ACC112 (cell line): Measurements from ENCODE around the gene SLC16A6.
A peak's percentile ranks its signal among the peaks of the same experiment; 100 is the strongest.
"Not testable (repeated sequence)": the region's sequence is repeated elsewhere in the genome, so short reads cannot be mapped to it uniquely, and the experiment has no call there.

Source experiments
- H2AFZ ChIP-seq: fragments of 200-600 bp; sonication (generic); one replicate; pipeline ENCODE4 v1.6.0; 2017; ENCODE audit warnings: antibody characterized with exemption, low read length; ENCODE audit not compliant: unreplicated experiment
- H3K27ac ChIP-seq: fragments of 200-600 bp; sonication (generic); 2 replicates; pipeline ENCODE4 v1.5.1; 2014; ENCODE audit warnings: low read depth, mild to moderate bottlenecking, antibody characterized with exemption, low read length, moderate library complexity
- H3K27me3 ChIP-seq: fragments of 200-600 bp; sonication (generic); 2 replicates; pipeline ENCODE4 v1.6.1; 2014; ENCODE audit warnings: mild to moderate bottlenecking, antibody characterized with exemption, low read length, moderate library complexity, mixed read lengths; ENCODE audit not compliant: insufficient read depth
- H3K36me3 ChIP-seq: fragments of 200-600 bp; sonication (generic); 2 replicates; pipeline ENCODE4 v1.6.1; 2016; ENCODE audit warnings: mild to moderate bottlenecking, antibody characterized with exemption, low read length, moderate library complexity, mixed read lengths; ENCODE audit not compliant: insufficient read depth
- H3K4me1 ChIP-seq: fragments of 200-600 bp; sonication (generic); one replicate; pipeline ENCODE4 v1.6.1; 2016; ENCODE audit warnings: low read length, mixed read lengths; ENCODE audit not compliant: insufficient read depth, unreplicated experiment, control insufficient read depth
- H3K4me3 ChIP-seq: fragments of 200-600 bp; sonication (generic); 2 replicates; pipeline ENCODE4 v1.5.1; 2014; ENCODE audit warnings: mild to moderate bottlenecking, low read depth, low read length
- H3K79me2 ChIP-seq: fragments of 200-600 bp; sonication (generic); one replicate; pipeline ENCODE4 v1.6.0; 2016; ENCODE audit warnings: low read length; ENCODE audit not compliant: control insufficient read depth, unreplicated experiment, insufficient read depth

SLC16A6 gene

DNA sequence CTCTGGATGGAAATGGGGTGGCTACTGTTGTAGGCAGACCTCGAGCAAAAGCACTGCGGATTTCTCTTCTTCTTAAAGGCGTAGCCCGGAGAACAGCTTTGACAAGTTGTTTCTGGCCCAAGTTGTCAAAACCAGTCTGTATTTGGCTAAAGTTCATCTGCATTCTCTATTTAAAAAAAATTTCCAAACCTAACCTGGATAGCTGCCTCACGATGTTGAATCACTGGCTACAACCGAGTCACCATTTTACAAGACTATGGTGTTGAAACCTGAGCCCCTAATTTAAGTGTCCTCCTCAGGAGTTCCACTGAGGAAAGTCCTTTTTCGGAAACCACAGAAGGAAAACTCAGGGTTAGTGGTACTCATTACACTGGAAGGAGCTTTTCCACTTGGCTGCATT, 1.5 kb downstream of the SLC16A6 start:
- Histone ChIP-seq H2AFZ (no peak overlapping the region), H3K27me3 (no peaks in the 10 kb centered on the region; the same call in 1 of the 2 replicates), H3K36me3 (no peaks in the 10 kb centered on the region), H3K27ac (no peak overlapping the region), H3K4me3 (peak overlapping the region; percentile 86; the same call in 1 of the 2 replicates), H3K79me2 (no peaks in the 10 kb centered on the region), H3K4me1 (no peaks in the 10 kb centered on the region)

DNA sequence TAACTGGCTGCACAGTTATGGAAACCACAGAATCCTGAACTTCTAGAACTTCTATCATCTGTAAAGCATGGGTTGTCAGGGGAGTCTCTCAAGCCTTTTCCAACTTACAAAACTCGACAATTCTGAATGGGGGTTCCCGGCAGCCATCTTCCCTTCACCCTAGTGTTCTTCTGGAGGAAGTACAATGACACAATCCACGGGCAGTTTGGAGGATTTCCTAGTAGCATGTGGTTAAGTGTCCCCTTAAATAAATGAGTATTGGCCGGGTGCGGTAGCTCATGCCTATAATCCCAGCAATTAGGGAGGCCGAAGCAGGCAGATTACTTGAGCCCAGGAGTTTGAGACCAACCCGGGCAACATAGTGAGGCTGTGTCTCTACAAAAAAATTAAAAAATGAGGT, 2.1 kb downstream of the SLC16A6 start:
- no peak overlapping the region for H3K4me3 ChIP-seq
- no peaks in the 10 kb centered on the region; the same call in 1 of the 2 replicates for H3K27me3 ChIP-seq
- no peaks in the 10 kb centered on the region for H3K79me2 ChIP-seq
- no peaks in the 10 kb centered on the region for H3K4me1 ChIP-seq
- H3K27ac ChIP-seq = no peak overlapping the region
- H2AFZ ChIP-seq = peak overlapping the region; percentile 7
- H3K36me3 ChIP-seq = no peaks in the 10 kb centered on the region

DNA sequence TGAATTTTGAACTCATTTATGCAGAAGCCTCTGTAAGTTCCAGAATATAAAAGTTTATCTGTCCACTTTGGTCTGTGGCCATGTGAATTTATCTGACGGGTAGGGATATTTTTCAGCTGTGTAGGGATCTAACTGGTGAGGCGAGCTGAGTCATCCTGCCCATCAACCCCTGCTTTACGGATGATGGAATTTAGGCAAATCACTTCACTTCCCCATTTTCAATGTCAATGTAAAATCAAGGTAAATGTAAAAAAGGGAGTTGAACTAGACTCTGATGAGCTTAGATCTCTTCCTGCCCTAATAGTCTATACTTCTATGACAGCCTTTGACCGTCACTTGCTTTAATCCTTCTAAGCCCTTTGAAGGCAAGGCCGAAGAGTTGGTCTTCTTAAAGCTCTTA, 2.6 kb downstream of the SLC16A6 start:
- Histone ChIP-seq H3K36me3 (no peaks in the 10 kb centered on the region), H3K27me3 (no peaks in the 10 kb centered on the region; the same call in 1 of the 2 replicates), H2AFZ (peak overlapping the region; percentile 7), H3K4me3 (no peak overlapping the region), H3K4me1 (no peaks in the 10 kb centered on the region), H3K27ac (no peak overlapping the region), H3K79me2 (no peaks in the 10 kb centered on the region)

DNA sequence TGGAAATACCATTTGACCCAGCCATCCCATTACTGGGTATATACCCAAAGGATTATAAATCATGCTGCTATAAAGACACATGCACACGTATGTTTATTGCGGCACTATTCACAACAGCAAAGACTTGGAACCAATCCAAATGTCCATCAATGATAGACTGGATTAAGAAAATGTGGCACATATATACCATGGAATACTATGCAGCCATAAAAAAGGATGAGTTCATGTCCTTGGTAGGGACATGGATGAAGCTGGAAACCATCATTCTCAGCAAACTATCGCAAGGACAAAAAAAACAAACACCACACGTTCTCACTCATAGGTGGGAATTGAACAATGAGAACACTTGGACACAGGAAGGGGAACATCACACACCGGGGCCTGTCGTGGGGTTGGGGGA, 9.0 kb downstream of the SLC16A6 start:
- H3K36me3 ChIP-seq = peaks cover 15% of the 10 kb centered on the region
- not testable (repeated sequence) for H3K27ac ChIP-seq, H2AFZ ChIP-seq, H3K4me1 ChIP-seq, H3K79me2 ChIP-seq, H3K4me3 ChIP-seq, H3K27me3 ChIP-seq

DNA sequence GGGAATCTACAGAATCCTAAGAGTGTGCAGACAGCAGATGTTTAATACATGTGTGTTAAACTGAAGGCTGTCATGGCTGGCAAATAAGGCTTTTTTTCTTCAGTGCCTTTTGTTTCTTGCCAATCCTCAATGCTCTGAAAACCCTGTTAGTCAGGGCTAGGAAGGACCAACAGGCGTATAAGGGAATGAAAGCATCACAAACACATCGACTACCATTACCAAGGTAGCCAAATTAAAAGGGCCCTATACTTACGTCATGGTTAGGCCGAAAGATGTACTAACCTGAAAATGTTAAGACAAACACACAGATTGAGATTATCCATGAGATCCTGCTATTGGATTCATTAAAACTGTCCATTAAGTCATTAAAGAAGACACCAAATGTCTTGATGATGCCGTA, 13.1 kb downstream of the SLC16A6 start:
- no peaks in the 10 kb centered on the region for H3K4me1 ChIP-seq
- H3K4me3 ChIP-seq = no peak overlapping the region
- no peak overlapping the region for H3K27ac ChIP-seq
- H3K79me2 ChIP-seq = no peaks in the 10 kb centered on the region
- no peak overlapping the region for H2AFZ ChIP-seq
- H3K36me3 ChIP-seq = peaks cover 15% of the 10 kb centered on the region
- H3K27me3 ChIP-seq = no peaks in the 10 kb centered on the region

DNA sequence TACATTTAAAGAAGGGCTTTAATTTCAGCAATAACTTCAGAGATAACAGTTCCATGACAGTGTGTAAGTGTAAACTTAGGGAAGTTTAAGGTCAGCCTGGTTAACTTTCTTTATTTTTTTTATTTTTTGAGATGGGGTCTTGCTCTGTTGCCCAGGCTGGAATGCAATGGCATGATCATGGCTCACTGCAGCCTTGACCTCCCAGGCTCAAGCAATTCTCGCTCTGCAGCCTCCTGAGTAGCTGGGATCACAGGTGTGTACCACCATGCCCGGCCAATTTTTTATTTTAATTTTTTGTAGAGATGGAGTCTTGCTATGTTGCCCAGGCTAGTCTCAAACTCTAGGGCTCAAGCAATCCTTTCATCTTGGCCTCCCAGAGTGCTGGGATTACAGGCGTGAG, 14.6 kb downstream of the SLC16A6 start:
- H3K4me1 ChIP-seq, H3K4me3 ChIP-seq, H3K79me2 ChIP-seq, H2AFZ ChIP-seq, H3K27me3 ChIP-seq, H3K27ac ChIP-seq: not testable (repeated sequence)
- peaks cover 15% of the 10 kb centered on the region for H3K36me3 ChIP-seq

DNA sequence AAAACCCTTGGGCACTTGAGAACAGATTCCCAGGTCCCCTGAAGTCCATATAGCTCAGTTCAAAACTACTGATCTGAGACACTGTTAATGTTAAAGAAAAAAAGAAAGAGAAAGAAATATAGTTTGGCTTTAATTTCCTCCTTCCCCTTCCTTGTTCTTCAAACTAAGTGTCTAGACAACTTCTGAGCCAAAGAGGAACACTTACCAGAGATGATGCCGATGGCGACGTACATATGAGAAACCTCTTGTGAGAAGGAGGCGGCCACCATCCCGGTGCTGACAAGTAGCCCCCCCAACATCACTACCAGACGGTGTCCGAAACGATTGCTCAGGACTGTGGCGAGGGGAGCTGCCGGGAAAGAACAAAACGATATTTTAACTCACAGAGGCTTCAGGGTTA, 17.2 kb downstream of the SLC16A6 start:
- Histone ChIP-seq H3K79me2 (no peaks in the 10 kb centered on the region), H2AFZ (no peak overlapping the region), H3K4me3 (no peak overlapping the region), H3K27me3 (no peaks in the 10 kb centered on the region), H3K4me1 (no peaks in the 10 kb centered on the region), H3K36me3 (peaks cover 9% of the 10 kb centered on the region), H3K27ac (no peak overlapping the region)

DNA sequence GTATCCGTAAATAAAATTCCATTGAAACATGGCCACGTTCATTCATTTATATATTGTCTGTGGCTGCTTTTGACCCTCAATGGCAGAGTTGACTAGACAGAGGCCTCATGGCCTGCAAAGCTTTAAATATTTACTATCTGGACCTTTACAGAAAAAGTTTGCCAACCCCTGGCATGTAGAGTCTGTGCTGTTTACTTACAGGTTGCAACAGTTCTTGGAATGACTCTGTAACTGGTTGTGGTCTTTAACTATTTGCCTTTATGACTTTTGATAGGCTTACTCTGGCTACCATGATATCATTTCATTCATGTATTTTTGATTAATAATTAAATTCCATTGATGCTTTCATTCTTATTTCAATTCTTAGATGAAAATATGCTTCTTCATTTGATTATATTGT, 25.1 kb downstream of the SLC16A6 start:
- H3K4me3 ChIP-seq, H2AFZ ChIP-seq, H3K27ac ChIP-seq, H3K4me1 ChIP-seq, H3K27me3 ChIP-seq, H3K36me3 ChIP-seq, H3K79me2 ChIP-seq: not testable (repeated sequence)

DNA sequence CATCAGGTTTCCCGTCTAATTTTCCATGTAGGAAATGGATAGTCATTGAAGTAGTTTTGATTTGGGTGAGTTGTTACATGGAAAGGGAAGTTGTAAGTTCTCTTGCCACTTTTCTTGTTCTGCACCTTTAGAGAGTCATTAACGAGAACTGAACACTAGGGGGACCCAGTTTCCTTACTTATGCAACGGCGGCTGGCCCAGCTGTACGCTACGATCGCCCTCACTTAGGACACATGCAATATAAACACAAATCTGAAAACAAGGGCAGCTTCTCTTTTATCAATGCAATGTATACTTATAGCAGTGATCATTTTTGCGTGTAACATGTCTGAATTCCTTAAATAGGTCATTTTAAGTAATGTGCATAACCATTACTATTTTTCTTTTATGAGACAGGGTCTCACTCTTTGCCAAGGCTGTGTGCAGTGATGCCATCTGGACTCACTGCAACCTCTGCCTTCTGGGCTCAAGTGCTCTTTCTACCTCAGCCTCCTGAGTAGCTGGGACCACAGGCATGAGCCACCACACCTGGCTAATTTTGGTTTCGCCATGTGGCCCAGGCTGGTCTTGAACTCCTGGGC, 27.7 kb downstream of the SLC16A6 start:
- not testable (repeated sequence) for H3K79me2 ChIP-seq, H3K4me3 ChIP-seq, H3K27ac ChIP-seq, H3K4me1 ChIP-seq, H3K27me3 ChIP-seq, H3K36me3 ChIP-seq, H2AFZ ChIP-seq

DNA sequence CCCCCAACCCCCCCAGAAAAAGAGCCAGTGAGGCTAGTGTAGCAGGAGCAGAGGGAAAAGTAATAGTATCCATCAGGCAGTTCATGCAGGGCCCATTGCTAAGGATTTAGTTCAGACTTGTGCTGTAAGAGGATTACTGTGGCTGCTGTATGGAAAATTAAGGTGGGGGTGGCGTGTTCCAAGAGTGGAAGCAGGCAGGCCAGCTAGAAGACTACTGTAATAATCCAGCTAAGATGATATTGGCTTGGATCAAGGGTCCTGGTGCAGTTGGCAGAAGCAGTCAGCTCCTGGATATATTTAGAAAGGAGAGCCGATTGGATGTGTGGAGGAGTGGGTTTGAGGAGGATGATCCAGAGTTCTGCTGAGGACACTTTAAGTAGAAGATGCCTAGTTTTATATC, 28.5 kb downstream of the SLC16A6 start:
- not testable (repeated sequence) for H3K36me3 ChIP-seq, H3K4me1 ChIP-seq, H3K4me3 ChIP-seq, H2AFZ ChIP-seq, H3K27me3 ChIP-seq, H3K79me2 ChIP-seq, H3K27ac ChIP-seq

DNA sequence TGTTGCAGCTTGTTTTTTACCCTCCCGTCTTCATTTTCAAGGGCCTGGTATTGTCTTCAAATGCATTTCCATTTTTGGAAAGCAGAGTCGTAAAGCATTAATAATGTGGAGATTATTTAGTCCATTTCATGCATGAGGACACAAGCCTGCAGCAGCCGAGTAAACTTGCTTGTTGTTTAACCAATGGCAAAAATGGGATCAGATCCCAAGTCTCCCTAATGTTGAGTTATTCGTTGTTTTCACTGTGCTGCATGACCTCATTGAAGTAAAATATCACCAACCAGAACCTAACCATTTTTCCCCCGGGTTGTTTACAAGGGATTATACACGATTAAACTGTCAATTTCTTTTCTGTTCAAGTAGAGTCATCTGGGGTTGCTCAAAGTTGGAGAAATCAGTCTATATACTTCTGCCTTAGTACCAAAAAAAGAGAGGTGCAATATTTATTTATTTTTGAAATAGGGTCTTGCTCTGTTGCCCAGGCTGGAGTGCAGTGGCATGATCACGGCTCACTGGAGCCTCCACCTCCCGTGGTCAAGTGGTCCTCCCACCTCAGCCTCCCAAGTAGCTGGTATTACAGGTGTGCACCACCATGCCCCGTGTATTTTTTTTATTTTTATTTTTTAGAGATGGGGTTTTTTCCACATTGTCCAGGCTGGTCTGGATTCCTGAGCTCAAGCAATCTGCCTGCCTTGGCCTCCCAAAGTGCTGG, 30.7 kb downstream of the SLC16A6 start:
- Histone ChIP-seq H3K79me2 (no peaks in the 10 kb centered on the region), H3K27ac (no peak overlapping the region), H3K36me3 (no peaks in the 10 kb centered on the region), H2AFZ (no peak overlapping the region), H3K27me3 (no peaks in the 10 kb centered on the region), H3K4me3 (no peak overlapping the region), H3K4me1 (no peaks in the 10 kb centered on the region)
